ENCODE data around the gene NMT1.

Gene NMT1

DNA sequence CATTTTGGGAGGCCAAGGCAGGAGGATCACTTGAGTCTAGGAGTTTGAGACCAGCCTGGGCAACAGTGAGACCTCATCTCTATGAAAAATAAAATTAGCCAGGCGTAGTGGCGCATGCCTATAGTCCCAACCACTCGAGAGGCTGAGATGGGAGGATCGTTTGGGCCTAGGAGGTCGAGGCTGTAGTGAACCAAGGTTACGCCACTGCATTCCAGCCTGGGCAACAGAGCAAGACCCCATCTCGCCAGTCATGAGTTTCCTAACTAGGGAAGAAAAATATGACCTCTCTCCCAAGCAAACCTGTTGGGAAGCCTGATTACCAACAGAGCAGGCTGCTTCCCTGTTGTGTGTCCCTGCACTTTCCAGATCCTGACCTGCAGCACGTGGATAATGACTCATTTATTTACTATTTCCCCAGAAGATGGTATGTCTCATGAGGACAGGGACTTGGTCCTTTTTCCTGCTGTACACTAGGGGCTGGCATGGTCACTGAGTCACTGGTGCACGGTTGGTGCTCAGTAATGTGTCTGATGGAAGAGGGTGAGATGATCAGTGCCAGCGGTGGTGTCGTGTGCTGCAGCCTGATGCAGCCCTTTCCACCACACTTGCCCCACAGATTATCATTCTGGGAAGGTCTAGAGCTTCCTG lies 30.8 kb downstream of the NMT1 start:
- H3K4me1 ChIP-seq: no peaks in the 10 kb centered on the region
- no peak overlapping the region for H3K4me2 ChIP-seq (ENCODE audit: low read length)
- no peak overlapping the region for H3K9ac ChIP-seq
- no peak overlapping the region for H2AFZ ChIP-seq
- H3K9me3 ChIP-seq (ENCODE audit: control insufficient read depth, low read length): no peaks in the 10 kb centered on the region
- no peaks in the 10 kb centered on the region for H3K36me3 ChIP-seq (ENCODE audit: control insufficient read depth, insufficient read depth, low read length)
- H3K4me3 ChIP-seq (ENCODE audit: low read depth, low read length): no peak overlapping the region
- H3K27me3 ChIP-seq (ENCODE audit: control insufficient read depth, insufficient read depth, low read length): no peaks in the 10 kb centered on the region
- no peak overlapping the region for H3K27ac ChIP-seq
- TF ChIP-seq, protein P1, sequence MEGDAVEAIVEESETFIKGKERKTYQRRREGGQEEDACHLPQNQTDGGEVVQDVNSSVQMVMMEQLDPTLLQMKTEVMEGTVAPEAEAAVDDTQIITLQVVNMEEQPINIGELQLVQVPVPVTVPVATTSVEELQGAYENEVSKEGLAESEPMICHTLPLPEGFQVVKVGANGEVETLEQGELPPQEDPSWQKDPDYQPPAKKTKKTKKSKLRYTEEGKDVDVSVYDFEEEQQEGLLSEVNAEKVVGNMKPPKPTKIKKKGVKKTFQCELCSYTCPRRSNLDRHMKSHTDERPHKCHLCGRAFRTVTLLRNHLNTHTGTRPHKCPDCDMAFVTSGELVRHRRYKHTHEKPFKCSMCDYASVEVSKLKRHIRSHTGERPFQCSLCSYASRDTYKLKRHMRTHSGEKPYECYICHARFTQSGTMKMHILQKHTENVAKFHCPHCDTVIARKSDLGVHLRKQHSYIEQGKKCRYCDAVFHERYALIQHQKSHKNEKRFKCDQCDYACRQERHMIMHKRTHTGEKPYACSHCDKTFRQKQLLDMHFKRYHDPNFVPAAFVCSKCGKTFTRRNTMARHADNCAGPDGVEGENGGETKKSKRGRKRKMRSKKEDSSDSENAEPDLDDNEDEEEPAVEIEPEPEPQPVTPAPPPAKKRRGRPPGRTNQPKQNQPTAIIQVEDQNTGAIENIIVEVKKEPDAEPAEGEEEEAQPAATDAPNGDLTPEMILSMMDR (IDR thresholded peaks at IDR 0.05): no peak
- H3K79me2 ChIP-seq: peaks cover 2% of the 10 kb centered on the region

- Histone ChIP-seq H3K79me2 (no peaks in the 10 kb centered on the region), H3K9ac (no peak overlapping the region), H3K4me2 (ENCODE audit: low read length) (no peak overlapping the region), H3K27ac (peak overlapping the region; percentile 22), H3K27me3 (ENCODE audit: control insufficient read depth, insufficient read depth, low read length) (no peaks in the 10 kb centered on the region), H3K4me1 (no peaks in the 10 kb centered on the region), H3K4me3 (ENCODE audit: low read depth, low read length) (no peak overlapping the region), H2AFZ (no peak overlapping the region), H3K9me3 (ENCODE audit: control insufficient read depth, low read length) (no peaks in the 10 kb centered on the region), H3K36me3 (ENCODE audit: control insufficient read depth, insufficient read depth, low read length) (no peaks in the 10 kb centered on the region)
- TF ChIP-seq, protein P1 (IDR thresholded peaks at IDR 0.05): no peak
Observed at GRCh38 chr17:45092911-45093430, 31.9 kb downstream of the NMT1 start.

- H3K9me3 ChIP-seq (ENCODE audit: control insufficient read depth, low read length): no peaks in the 10 kb centered on the region
- H3K4me3 ChIP-seq (ENCODE audit: low read depth, low read length): no peak overlapping the region
- H2AFZ ChIP-seq: no peak overlapping the region
- no peaks in the 10 kb centered on the region for H3K4me1 ChIP-seq
- H3K9ac ChIP-seq: no peak overlapping the region
- TF ChIP-seq, protein P1 (IDR thresholded peaks at IDR 0.05): no peak
- peak overlapping the region; percentile 22 for H3K27ac ChIP-seq
- no peaks in the 10 kb centered on the region for H3K36me3 ChIP-seq (ENCODE audit: control insufficient read depth, insufficient read depth, low read length)
- no peak overlapping the region for H3K4me2 ChIP-seq (ENCODE audit: low read length)
- no peaks in the 10 kb centered on the region for H3K79me2 ChIP-seq
- H3K27me3 ChIP-seq (ENCODE audit: control insufficient read depth, insufficient read depth, low read length): no peaks in the 10 kb centered on the region
Observed at GRCh38 chr17:45093444-45094110, 32.5 kb downstream of the NMT1 start.

- H3K9me3 ChIP-seq (ENCODE audit: control insufficient read depth, low read length): no peaks in the 10 kb centered on the region
- H3K79me2 ChIP-seq: no peaks in the 10 kb centered on the region
- H3K4me3 ChIP-seq (ENCODE audit: low read depth, low read length): no peak overlapping the region
- no peaks in the 10 kb centered on the region for H3K4me1 ChIP-seq
- H2AFZ ChIP-seq: no peak overlapping the region
- no peaks in the 10 kb centered on the region for H3K27me3 ChIP-seq (ENCODE audit: control insufficient read depth, insufficient read depth, low read length)
- H3K4me2 ChIP-seq (ENCODE audit: low read length): no peak overlapping the region
- H3K36me3 ChIP-seq (ENCODE audit: control insufficient read depth, insufficient read depth, low read length): no peaks in the 10 kb centered on the region
- no peak overlapping the region for H3K9ac ChIP-seq
- TF ChIP-seq, protein P1 (IDR thresholded peaks at IDR 0.05): peak; percentile 25
- no peak overlapping the region for H3K27ac ChIP-seq
Observed at GRCh38 chr17:45096141-45096540, 35.0 kb downstream of the NMT1 start.

Data from parathyroid adenoma (tissue), 2 donors.